OCI-LY7 (cell line): Measurements from ENCODE around the gene INPP5A.

Source experiments
- EZH2phosphoT487 ChIP-seq: fragments of 200-600 bp; sonication (generic); IDR thresholded peaks from 2 replicates; pipeline ENCODE4 v1.6.1; 2018; ENCODE audit warnings: low read depth, borderline replicate concordance, mild to moderate bottlenecking, mixed run types, antibody characterized with exemption, low read length, moderate library complexity, mixed read lengths
- TF ChIP-seq, protein P1 (sequence below): fragments of 200-600 bp; sonication (generic); conservative IDR thresholded peaks from 2 replicates; pipeline ENCODE4 v1.5.1; 2014; ENCODE audit warnings: mild to moderate bottlenecking, antibody characterized with exemption, low read length, moderate library complexity, mixed read lengths

DNA sequence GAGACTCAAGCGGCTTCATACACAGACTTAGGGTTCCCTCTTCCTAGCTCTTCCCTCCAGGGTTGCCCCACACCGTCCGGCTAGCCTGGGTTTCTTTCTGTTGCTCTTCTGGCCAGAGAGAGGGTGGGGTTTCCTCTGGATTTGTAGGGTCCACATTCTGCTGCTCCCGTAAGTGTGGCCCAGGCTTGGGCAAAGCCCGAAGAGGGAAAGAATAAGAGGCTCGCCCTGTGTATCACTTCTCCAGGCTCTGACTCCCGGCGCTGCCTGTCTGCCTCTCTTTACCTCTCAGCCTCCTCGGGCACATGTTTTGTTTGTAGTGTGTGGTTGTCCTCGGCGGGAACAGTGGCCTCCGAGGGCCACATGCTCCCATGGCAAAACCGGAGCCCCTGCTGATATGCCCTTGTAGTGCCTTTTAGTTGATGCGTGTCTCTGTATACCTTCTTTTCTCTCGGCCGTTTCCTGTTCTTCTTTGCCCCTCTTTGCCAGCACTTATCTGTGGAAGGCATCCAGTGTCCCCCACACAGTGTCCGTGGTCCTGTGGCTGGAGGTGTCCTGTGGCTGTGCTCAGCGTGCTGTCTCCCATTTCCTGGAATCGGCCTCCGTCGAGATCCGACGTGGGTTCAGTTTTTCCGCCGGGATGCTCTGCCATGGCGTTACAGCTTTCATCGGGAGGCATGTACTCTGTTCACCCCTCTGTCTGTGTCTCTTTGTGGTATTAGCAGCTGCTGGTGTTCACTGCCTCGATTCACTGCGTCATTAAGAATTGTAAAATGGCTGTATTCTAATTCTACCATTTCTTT, 102.9 kb downstream of the INPP5A start:
- TF ChIP-seq, protein P1, sequence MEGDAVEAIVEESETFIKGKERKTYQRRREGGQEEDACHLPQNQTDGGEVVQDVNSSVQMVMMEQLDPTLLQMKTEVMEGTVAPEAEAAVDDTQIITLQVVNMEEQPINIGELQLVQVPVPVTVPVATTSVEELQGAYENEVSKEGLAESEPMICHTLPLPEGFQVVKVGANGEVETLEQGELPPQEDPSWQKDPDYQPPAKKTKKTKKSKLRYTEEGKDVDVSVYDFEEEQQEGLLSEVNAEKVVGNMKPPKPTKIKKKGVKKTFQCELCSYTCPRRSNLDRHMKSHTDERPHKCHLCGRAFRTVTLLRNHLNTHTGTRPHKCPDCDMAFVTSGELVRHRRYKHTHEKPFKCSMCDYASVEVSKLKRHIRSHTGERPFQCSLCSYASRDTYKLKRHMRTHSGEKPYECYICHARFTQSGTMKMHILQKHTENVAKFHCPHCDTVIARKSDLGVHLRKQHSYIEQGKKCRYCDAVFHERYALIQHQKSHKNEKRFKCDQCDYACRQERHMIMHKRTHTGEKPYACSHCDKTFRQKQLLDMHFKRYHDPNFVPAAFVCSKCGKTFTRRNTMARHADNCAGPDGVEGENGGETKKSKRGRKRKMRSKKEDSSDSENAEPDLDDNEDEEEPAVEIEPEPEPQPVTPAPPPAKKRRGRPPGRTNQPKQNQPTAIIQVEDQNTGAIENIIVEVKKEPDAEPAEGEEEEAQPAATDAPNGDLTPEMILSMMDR: no peak
- no peak for TF ChIP-seq EZH2phosphoT487
